SK-N-SH (cell line): ENCODE data around the gene TAS1R3. TPM values are rescaled to one million over a fixed set of nuclear protein-coding genes. Genes with fewer than 3 reads are reported as not detected.

Experiments used
- CTCF ChIA-PET: fragments of 300-600, 350-600 bp; formaldehyde crosslinking; extraction: SDS; loops from one replicate; lab custom pipeline; 2021; lab: Yijun Ruan, JAX
- POLR2A ChIA-PET: fragments of 350-600 bp; sonication (Branson Sonifier 250); formaldehyde crosslinking; extraction: SDS; loops from one replicate; lab custom pipeline; 2020; ENCODE audit warnings: antibody characterized with exemption, inconsistent platforms; lab: Yijun Ruan, JAX
- DNase-seq: peaks from one replicate; pipeline ENCODE4 v3.0.0; 2012
- H2AFZ ChIP-seq: fragments of 200-600 bp; sonication (generic); 2 replicates; pipeline ENCODE4 v1.8.1; 2016; ENCODE audit warnings: antibody characterized with exemption, mild to moderate bottlenecking, low read depth
- H3F3A ChIP-seq: fragments of 200-600 bp; sonication (generic); replicated peaks from 2 replicates; pipeline ENCODE3; 2016; ENCODE audit warnings: antibody characterized with exemption, mild to moderate bottlenecking; ENCODE audit not compliant: insufficient read depth
- H3K27ac ChIP-seq, 2 experiments: fragments of 200-500 bp in 1 of 2; fragments of 200-600 bp in 1 of 2; sonication (Bioruptor generic) in 1 of 2; sonication (generic), shearing (Covaris generic) in 1 of 2; 2 replicates each; pipeline versions ENCODE4 v1.5.1 to v1.6.1; 2014 to 2016; ENCODE audit warnings: low read depth in 2 of 2, inconsistent platforms in 1 of 2, low read length in 1 of 2, mild to moderate bottlenecking in 1 of 2, mixed read lengths in 1 of 2
- H3K27me3 ChIP-seq: fragments of 200-600 bp; sonication (generic), shearing (Covaris generic); 2 replicates; pipeline ENCODE4 v1.6.1; 2016; ENCODE audit warnings: mixed run types; ENCODE audit not compliant: insufficient read depth
- H3K36me3 ChIP-seq, 2 experiments: fragments of 200-500 bp in 1 of 2; fragments of 200-600 bp in 1 of 2; sonication (Bioruptor generic) in 1 of 2; sonication (generic) in 1 of 2; replicated peaks in 1 of 2; 2 replicates each; pipeline versions ENCODE3 to v1.5.1; 2014 to 2016; ENCODE audit warnings: low read length in 1 of 2, mild to moderate bottlenecking in 1 of 2; ENCODE audit not compliant: insufficient read depth in 2 of 2, control insufficient read depth in 1 of 2
- H3K4me1 ChIP-seq, 2 experiments: fragments of 200-500 bp in 1 of 2; fragments of 200-600 bp in 1 of 2; sonication (Bioruptor generic) in 1 of 2; sonication (generic), shearing (Covaris generic) in 1 of 2; 2 replicates each; pipeline versions ENCODE4 v1.5.1 to v1.6.1; 2014 to 2016; ENCODE audit warnings: low read depth in 1 of 2, low read length in 1 of 2, mixed run types in 1 of 2; ENCODE audit not compliant: insufficient read depth in 2 of 2, control insufficient read depth in 1 of 2
- H3K4me2 ChIP-seq: fragments of 200-600 bp; sonication (generic), shearing (Covaris generic); 2 replicates; pipeline ENCODE4 v1.6.1; 2017; ENCODE audit warnings: mixed run types
- H3K4me3 ChIP-seq, 2 experiments: fragments of 200-500 bp in 1 of 2; fragments of 200-600 bp in 1 of 2; sonication (Bioruptor generic) in 1 of 2; sonication (generic), shearing (Covaris generic) in 1 of 2; 2 replicates each; pipeline versions ENCODE4 v1.5.1 to v1.8.1; 2014 to 2016; ENCODE audit warnings: low read depth in 2 of 2, inconsistent platforms in 1 of 2, low read length in 1 of 2, mild to moderate bottlenecking in 1 of 2, mixed read lengths in 1 of 2, moderate library complexity in 1 of 2
- H3K79me2 ChIP-seq: fragments of 200-600 bp; sonication (generic); 2 replicates; pipeline ENCODE4 v1.8.1; 2017; ENCODE audit warnings: mild to moderate bottlenecking; ENCODE audit not compliant: insufficient read depth
- H3K9ac ChIP-seq: fragments of 200-600 bp; sonication (generic); 2 replicates; pipeline ENCODE4 v1.6.1; 2017; ENCODE audit warnings: mixed run types
- H3K9me2 ChIP-seq: fragments of 200-600 bp; sonication (generic); 2 replicates; pipeline ENCODE4 v1.6.1; 2017; ENCODE audit warnings: mixed run types
- H3K9me3 ChIP-seq: fragments of 200-600 bp; sonication (generic); 2 replicates; pipeline ENCODE4 v1.6.1; 2017; ENCODE audit warnings: mixed run types, mild to moderate bottlenecking, moderate library complexity
- H4K20me1 ChIP-seq: fragments of 200-600 bp; sonication (generic); 2 replicates; pipeline ENCODE4 v1.6.1; 2017; ENCODE audit warnings: mild to moderate bottlenecking, mixed run types; ENCODE audit not compliant: insufficient read depth
- CHD2 ChIP-seq: fragments of 150-350 bp; IDR thresholded peaks from 2 replicates; pipeline ENCODE4 v1.6.1; 2018; ENCODE audit warnings: low read length; ENCODE audit not compliant: partially characterized antibody
- ELF1 ChIP-seq: IDR thresholded peaks from 2 replicates; pipeline ENCODE4 v1.4.0; 2012
- EP300 ChIP-seq, 2 experiments: IDR thresholded peaks; 2 replicates each; pipeline versions ENCODE4 v1.4.0 to v1.6.1; 2012; ENCODE audit warnings: borderline replicate concordance in 1 of 2, low read depth in 1 of 2, low read length in 1 of 2
- EZH2phosphoT487 ChIP-seq: fragments of 200-600 bp; sonication (generic); IDR thresholded peaks from 2 replicates; pipeline ENCODE4 v1.6.1; 2017; ENCODE audit warnings: low read depth, mixed run types, mild to moderate bottlenecking, antibody characterized with exemption, moderate library complexity, borderline replicate concordance
- FOXJ3 ChIP-seq: sonication (generic); formaldehyde crosslinking; IDR thresholded peaks from 2 replicates; pipeline ENCODE4 v1.5.1; 2020; ENCODE audit warnings: mild to moderate bottlenecking, missing genetic modification reagents
- FOXM1 ChIP-seq: IDR thresholded peaks from 2 replicates; pipeline ENCODE4 v1.4.0; 2012; ENCODE audit warnings: low read depth, mild to moderate bottlenecking
- GABPA ChIP-seq: IDR thresholded peaks from 2 replicates; pipeline ENCODE4 v1.4.0; 2012; ENCODE audit warnings: low read depth, mild to moderate bottlenecking
- GATA2 ChIP-seq: sonication (generic); formaldehyde crosslinking; IDR thresholded peaks from 2 replicates; pipeline ENCODE4 v1.5.0; 2020; ENCODE audit warnings: mild to moderate bottlenecking, missing genetic modification reagents
- MXI1 ChIP-seq: IDR thresholded peaks from 2 replicates; pipeline ENCODE4 v1.6.1; 2012; ENCODE audit warnings: mild to moderate bottlenecking, low read depth, low read length, improper control_type of control experiment
- POLR2AphosphoS5 ChIP-seq: IDR thresholded peaks from 2 replicates; pipeline ENCODE4 v1.6.1; 2012; ENCODE audit warnings: low read depth, low read length
- RAD21 ChIP-seq: IDR thresholded peaks from 2 replicates; pipeline ENCODE4 v1.6.1; 2012; ENCODE audit warnings: mild to moderate bottlenecking, low read length
- RCOR1 ChIP-seq: fragments of 150-350 bp; IDR thresholded peaks from 2 replicates; pipeline ENCODE4 v1.6.1; 2017; ENCODE audit warnings: antibody characterized with exemption, low read length
- RFX5 ChIP-seq: IDR thresholded peaks from 2 replicates; pipeline ENCODE4 v1.6.1; 2012; ENCODE audit warnings: mild to moderate bottlenecking, improper control_type of control experiment, low read length
- RXRA ChIP-seq: IDR thresholded peaks from 2 replicates; pipeline ENCODE4 v1.4.0; 2012; ENCODE audit warnings: low read depth, mild to moderate bottlenecking, borderline replicate concordance
- TCF12 ChIP-seq: IDR thresholded peaks from 2 replicates; pipeline ENCODE4 v1.4.0; 2012
- WGBS: methylation state at CpG from one replicate; pipeline ENCODE4 v1.1.6; 2017; ENCODE audit warnings: low lambda C conversion rate; 5-methylcytosine and 5-hydroxymethylcytosine counted together
- polyA plus RNA-seq, 3 experiments: library from polyadenylated mRNA; depleted of rRNA; stranded (reverse); fragments of >200 nt; gene quantifications; 2 replicates each; pipeline ENCODE4 v1.2.3, GENCODE V29; 2012
- TF ChIP-seq, protein P1 (sequence below): IDR thresholded peaks from 2 replicates; pipeline ENCODE4; 2012
- TF ChIP-seq, protein P2 (sequence below): IDR thresholded peaks from 2 replicates; pipeline ENCODE4 v1.6.1; 2012; ENCODE audit warnings: mild to moderate bottlenecking, low read depth, low read length, moderate library complexity
- TF ChIP-seq, protein P3 (sequence below): IDR thresholded peaks from 2 replicates; pipeline ENCODE4 v1.4.0; 2012; ENCODE audit warnings: low read depth
- TF ChIP-seq, protein P4 (sequence below): IDR thresholded peaks from 2 replicates; pipeline ENCODE4 v1.4.0; 2012; ENCODE audit warnings: low read depth, borderline replicate concordance

Gene TAS1R3
- polyA plus RNA-seq, 1 of the 3 experiments (the other 2 are of a cell fraction): 0.08 TPM

DNA sequence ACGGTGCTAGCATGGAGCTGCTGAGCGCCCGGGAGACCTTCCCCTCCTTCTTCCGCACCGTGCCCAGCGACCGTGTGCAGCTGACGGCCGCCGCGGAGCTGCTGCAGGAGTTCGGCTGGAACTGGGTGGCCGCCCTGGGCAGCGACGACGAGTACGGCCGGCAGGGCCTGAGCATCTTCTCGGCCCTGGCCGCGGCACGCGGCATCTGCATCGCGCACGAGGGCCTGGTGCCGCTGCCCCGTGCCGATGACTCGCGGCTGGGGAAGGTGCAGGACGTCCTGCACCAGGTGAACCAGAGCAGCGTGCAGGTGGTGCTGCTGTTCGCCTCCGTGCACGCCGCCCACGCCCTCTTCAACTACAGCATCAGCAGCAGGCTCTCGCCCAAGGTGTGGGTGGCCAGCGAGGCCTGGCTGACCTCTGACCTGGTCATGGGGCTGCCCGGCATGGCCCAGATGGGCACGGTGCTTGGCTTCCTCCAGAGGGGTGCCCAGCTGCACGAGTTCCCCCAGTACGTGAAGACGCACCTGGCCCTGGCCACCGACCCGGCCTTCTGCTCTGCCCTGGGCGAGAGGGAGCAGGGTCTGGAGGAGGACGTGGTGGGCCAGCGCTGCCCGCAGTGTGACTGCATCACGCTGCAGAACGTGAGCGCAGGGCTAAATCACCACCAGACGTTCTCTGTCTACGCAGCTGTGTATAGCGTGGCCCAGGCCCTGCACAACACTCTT, 1.1 kb downstream of the TAS1R3 start:
- H3K9ac ChIP-seq: no peak overlapping the region
- ChIA-PET CTCF (interaction anchor here (0.8 to 1.5 kb wide), 5 partner anchors 10 to 39 kb away, joined by 3 to 6 read pairs (median 5); no protein-coding TSS in a partner anchor), POLR2A (interaction anchor here (1.1 kb wide), 1 partner anchor 18 kb away, joined by 3 read pairs; no protein-coding TSS in a partner anchor)

DNA sequence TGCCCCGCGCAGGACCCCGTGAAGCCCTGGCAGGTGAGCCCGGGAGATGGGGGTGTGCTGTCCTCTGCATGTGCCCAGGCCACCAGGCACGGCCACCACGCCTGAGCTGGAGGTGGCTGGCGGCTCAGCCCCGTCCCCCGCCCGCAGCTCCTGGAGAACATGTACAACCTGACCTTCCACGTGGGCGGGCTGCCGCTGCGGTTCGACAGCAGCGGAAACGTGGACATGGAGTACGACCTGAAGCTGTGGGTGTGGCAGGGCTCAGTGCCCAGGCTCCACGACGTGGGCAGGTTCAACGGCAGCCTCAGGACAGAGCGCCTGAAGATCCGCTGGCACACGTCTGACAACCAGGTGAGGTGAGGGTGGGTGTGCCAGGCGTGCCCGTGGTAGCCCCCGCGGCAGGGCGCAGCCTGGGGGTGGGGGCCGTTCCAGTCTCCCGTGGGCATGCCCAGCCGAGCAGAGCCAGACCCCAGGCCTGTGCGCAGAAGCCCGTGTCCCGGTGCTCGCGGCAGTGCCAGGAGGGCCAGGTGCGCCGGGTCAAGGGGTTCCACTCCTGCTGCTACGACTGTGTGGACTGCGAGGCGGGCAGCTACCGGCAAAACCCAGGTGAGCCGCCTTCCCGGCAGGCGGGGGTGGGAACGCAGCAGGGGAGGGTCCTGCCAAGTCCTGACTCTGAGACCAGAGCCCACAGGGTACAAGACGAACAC, 1.8 kb downstream of the TAS1R3 start:
- Histone ChIP-seq H3K79me2 (no peaks in the 10 kb centered on the region), H3K4me3 (no peak overlapping the region), H3K27me3 (no peaks in the 10 kb centered on the region), H3K9me2 (no peaks in the 10 kb centered on the region), H3F3A (peaks cover 5% of the 10 kb centered on the region), H4K20me1 (no peaks in the 10 kb centered on the region), H3K4me2 (no peak overlapping the region), H3K9ac (no peak overlapping the region), H3K27ac (no peak overlapping the region), H3K4me1 (peaks cover 0 to 15% of the 10 kb centered on the region in 2 experiments; a peak in 1 of 4 replicates), H3K9me3 (no peaks in the 10 kb centered on the region), H3K36me3 (peaks cover 0 to 13% of the 10 kb centered on the region in 2 experiments), H2AFZ (no peak overlapping the region)
- POLR2A ChIA-PET: no interaction called here
- CTCF ChIA-PET: interaction anchor here (0.8 to 1.5 kb wide), 2 partner anchors 12 to 15 kb away, joined by 5 read pairs; no protein-coding TSS in a partner anchor
- 74% methylated on average over 18 of the region's 48 CpGs for WGBS
- DNase-seq: no peak
- TF ChIP-seq TCF12 (no peak), FOXJ3 (CRISPR knock-in tag) (no peak), RFX5 (no peak), RAD21 (no peak), CHD2 (no peak), GABPA (no peak), RCOR1 (no peak), ELF1 (no peak), MXI1 (no peak), POLR2AphosphoS5 (no peak), FOXM1 (no peak), EP300 (IDR thresholded peaks at IDR 0.05; ENCODE audit: borderline replicate concordance in 1 of 2, low read depth in 1 of 2, low read length in 1 of 2) (no peak), GATA2 (CRISPR knock-in tag) (no peak), RXRA (no peak)
- TF ChIP-seq, protein P1, sequence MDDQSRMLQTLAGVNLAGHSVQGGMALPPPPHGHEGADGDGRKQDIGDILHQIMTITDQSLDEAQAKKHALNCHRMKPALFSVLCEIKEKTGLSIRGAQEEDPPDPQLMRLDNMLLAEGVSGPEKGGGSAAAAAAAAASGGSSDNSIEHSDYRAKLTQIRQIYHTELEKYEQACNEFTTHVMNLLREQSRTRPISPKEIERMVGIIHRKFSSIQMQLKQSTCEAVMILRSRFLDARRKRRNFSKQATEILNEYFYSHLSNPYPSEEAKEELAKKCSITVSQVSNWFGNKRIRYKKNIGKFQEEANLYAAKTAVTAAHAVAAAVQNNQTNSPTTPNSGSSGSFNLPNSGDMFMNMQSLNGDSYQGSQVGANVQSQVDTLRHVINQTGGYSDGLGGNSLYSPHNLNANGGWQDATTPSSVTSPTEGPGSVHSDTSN: no peak
- TF ChIP-seq, protein P2, sequence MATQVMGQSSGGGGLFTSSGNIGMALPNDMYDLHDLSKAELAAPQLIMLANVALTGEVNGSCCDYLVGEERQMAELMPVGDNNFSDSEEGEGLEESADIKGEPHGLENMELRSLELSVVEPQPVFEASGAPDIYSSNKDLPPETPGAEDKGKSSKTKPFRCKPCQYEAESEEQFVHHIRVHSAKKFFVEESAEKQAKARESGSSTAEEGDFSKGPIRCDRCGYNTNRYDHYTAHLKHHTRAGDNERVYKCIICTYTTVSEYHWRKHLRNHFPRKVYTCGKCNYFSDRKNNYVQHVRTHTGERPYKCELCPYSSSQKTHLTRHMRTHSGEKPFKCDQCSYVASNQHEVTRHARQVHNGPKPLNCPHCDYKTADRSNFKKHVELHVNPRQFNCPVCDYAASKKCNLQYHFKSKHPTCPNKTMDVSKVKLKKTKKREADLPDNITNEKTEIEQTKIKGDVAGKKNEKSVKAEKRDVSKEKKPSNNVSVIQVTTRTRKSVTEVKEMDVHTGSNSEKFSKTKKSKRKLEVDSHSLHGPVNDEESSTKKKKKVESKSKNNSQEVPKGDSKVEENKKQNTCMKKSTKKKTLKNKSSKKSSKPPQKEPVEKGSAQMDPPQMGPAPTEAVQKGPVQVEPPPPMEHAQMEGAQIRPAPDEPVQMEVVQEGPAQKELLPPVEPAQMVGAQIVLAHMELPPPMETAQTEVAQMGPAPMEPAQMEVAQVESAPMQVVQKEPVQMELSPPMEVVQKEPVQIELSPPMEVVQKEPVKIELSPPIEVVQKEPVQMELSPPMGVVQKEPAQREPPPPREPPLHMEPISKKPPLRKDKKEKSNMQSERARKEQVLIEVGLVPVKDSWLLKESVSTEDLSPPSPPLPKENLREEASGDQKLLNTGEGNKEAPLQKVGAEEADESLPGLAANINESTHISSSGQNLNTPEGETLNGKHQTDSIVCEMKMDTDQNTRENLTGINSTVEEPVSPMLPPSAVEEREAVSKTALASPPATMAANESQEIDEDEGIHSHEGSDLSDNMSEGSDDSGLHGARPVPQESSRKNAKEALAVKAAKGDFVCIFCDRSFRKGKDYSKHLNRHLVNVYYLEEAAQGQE: no peak
- TF ChIP-seq, protein P3, sequence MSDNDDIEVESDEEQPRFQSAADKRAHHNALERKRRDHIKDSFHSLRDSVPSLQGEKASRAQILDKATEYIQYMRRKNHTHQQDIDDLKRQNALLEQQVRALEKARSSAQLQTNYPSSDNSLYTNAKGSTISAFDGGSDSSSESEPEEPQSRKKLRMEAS: no peak
- TF ChIP-seq, protein P4, sequence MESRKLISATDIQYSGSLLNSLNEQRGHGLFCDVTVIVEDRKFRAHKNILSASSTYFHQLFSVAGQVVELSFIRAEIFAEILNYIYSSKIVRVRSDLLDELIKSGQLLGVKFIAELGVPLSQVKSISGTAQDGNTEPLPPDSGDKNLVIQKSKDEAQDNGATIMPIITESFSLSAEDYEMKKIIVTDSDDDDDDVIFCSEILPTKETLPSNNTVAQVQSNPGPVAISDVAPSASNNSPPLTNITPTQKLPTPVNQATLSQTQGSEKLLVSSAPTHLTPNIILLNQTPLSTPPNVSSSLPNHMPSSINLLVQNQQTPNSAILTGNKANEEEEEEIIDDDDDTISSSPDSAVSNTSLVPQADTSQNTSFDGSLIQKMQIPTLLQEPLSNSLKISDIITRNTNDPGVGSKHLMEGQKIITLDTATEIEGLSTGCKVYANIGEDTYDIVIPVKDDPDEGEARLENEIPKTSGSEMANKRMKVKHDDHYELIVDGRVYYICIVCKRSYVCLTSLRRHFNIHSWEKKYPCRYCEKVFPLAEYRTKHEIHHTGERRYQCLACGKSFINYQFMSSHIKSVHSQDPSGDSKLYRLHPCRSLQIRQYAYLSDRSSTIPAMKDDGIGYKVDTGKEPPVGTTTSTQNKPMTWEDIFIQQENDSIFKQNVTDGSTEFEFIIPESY: no peak

More for the DNA sequence above, 1.1 kb downstream of the TAS1R3 start:
- no peaks in the 10 kb centered on the region for H4K20me1 ChIP-seq
- no peaks in the 10 kb centered on the region for H3K9me3 ChIP-seq
- H3K4me1 ChIP-seq: peaks cover 0 to 15% of the 10 kb centered on the region in 2 experiments; a peak in 1 of 4 replicates
- no peaks in the 10 kb centered on the region for H3K79me2 ChIP-seq
- no peak overlapping the region for H3K4me3 ChIP-seq
- peaks cover 0 to 14% of the 10 kb centered on the region in 2 experiments for H3K36me3 ChIP-seq
- H3K27ac ChIP-seq: no peak overlapping the region
- H3K4me2 ChIP-seq: no peak overlapping the region
- no peaks in the 10 kb centered on the region for H3K27me3 ChIP-seq
- 50% methylated on average over 1 of the region's 57 CpGs for WGBS
- TF ChIP-seq EZH2phosphoT487 (no peak), FOXJ3 (CRISPR knock-in tag) (no peak)
- no peaks in the 10 kb centered on the region for H3K9me2 ChIP-seq
- no peak overlapping the region for H2AFZ ChIP-seq
- DNase-seq: no peak
- H3F3A ChIP-seq: peaks cover 5% of the 10 kb centered on the region
